Measurements from ENCODE around the gene ABCB8.

The ABCB8 gene

GRCh38 chr7:150986099-150986512 lies 42.1 kb upstream of the ABCB8 start:
- DNase-seq (ENCODE audit: low read depth): peak; percentile 60
- TF ChIP-seq CTCF (IDR thresholded peaks at IDR 0.05; ENCODE audit: insufficient read depth, low read depth, low read length, missing control alignments): peak; percentile 80
- H3K4me3 ChIP-seq (ENCODE audit: low read length): no peak overlapping the region

- DNase-seq (ENCODE audit: low read depth): no peak
- H3K4me3 ChIP-seq (ENCODE audit: low read length): no peak overlapping the region
- TF ChIP-seq CTCF (IDR thresholded peaks at IDR 0.05; ENCODE audit: insufficient read depth, low read depth, low read length, missing control alignments): no peak
Observed at GRCh38 chr7:150986556-150986955, 41.7 kb upstream of the ABCB8 start.

- peak; percentile 58 for TF ChIP-seq CTCF (IDR thresholded peaks at IDR 0.05; ENCODE audit: insufficient read depth, low read depth, low read length, missing control alignments)
- H3K4me3 ChIP-seq (ENCODE audit: low read length): no peak overlapping the region
Observed at GRCh38 chr7:150988230-150989226, 39.7 kb upstream of the ABCB8 start.

GRCh38 chr7:150989456-150989855 lies 38.8 kb upstream of the ABCB8 start:
- no peak overlapping the region for H3K4me3 ChIP-seq (ENCODE audit: low read length)
- no peak for DNase-seq (ENCODE audit: low read depth)
- TF ChIP-seq CTCF (IDR thresholded peaks at IDR 0.05; ENCODE audit: insufficient read depth, low read depth, low read length, missing control alignments): no peak

More at GRCh38 chr7:150988230-150989226, 39.7 kb upstream of the ABCB8 start:
- DNase-seq (ENCODE audit: low read depth): no peak

- no peak within 1 kb of the TSS for H3K4me3 ChIP-seq (ENCODE audit: low read length)
- TF ChIP-seq CTCF (IDR thresholded peaks at IDR 0.05; ENCODE audit: insufficient read depth, low read depth, low read length, missing control alignments): no peak
- peak; percentile 52 for DNase-seq (ENCODE audit: low read depth)
Observed at GRCh38 chr7:150990416-150991186, 37.6 kb upstream of the ABCB8 start, which contains the start of gene NOS3. Gene NOS3 (plus strand): TSS chr7:150991017. CDS start chr7:150993804, 2,787 bp downstream.

GRCh38 chr7:150992051-150992640 lies 36.1 kb upstream of the ABCB8 start:
- no peak overlapping the region for H3K4me3 ChIP-seq (ENCODE audit: low read length)
- no peak for TF ChIP-seq CTCF (IDR thresholded peaks at IDR 0.05; ENCODE audit: insufficient read depth, low read depth, low read length, missing control alignments)
- DNase-seq (ENCODE audit: low read depth): no peak
